ENCODE data around the gene PTPRN2.
"Not testable (repeated sequence)": the region's sequence is repeated elsewhere in the genome, so short reads cannot be mapped to it uniquely, and the experiment has no call there.

Gene PTPRN2

GRCh38 chr7:158051776-158052175, 535.8 kb downstream of the PTPRN2 start:
- DNase-seq (ENCODE audit: low read depth in 2 of 2), result no peak

- no peak for DNase-seq (ENCODE audit: low read depth in 2 of 2)
Measured at GRCh38 chr7:158050978-158051651, 536.5 kb downstream of the PTPRN2 start.

- no peak for DNase-seq (ENCODE audit: low read depth in 2 of 2)
Measured at GRCh38 chr7:158050441-158050977, 537.1 kb downstream of the PTPRN2 start.

- DNase-seq (ENCODE audit: low read depth in 2 of 2), result no peak
Measured at GRCh38 chr7:158049271-158049670, 538.4 kb downstream of the PTPRN2 start.

GRCh38 chr7:158048569-158048968, 539.1 kb downstream of the PTPRN2 start:
- no peak for DNase-seq (ENCODE audit: low read depth in 2 of 2)

- no peak for DNase-seq (ENCODE audit: low read depth in 2 of 2)
Measured at GRCh38 chr7:158047391-158048059, 540.1 kb downstream of the PTPRN2 start.

GRCh38 chr7:158046246-158046645, 541.4 kb downstream of the PTPRN2 start:
- not testable (repeated sequence) for DNase-seq (ENCODE audit: low read depth in 2 of 2)

- DNase-seq (ENCODE audit: low read depth in 2 of 2), result no peak
Measured at GRCh38 chr7:158044482-158044823, 543.2 kb downstream of the PTPRN2 start.

GRCh38 chr7:158043551-158044481, 543.8 kb downstream of the PTPRN2 start:
- no peak for DNase-seq (ENCODE audit: low read depth in 2 of 2)

- DNase-seq (ENCODE audit: low read depth in 2 of 2), result no peak
Measured at GRCh38 chr7:158042156-158042880, 545.3 kb downstream of the PTPRN2 start.

GRCh38 chr7:158040199-158040598, 547.4 kb downstream of the PTPRN2 start:
- DNase-seq (ENCODE audit: low read depth in 2 of 2), result no peak

GRCh38 chr7:158039270-158039669, 548.4 kb downstream of the PTPRN2 start:
- no peak for DNase-seq (ENCODE audit: low read depth in 2 of 2)

GRCh38 chr7:158037211-158037610, 550.4 kb downstream of the PTPRN2 start:
- DNase-seq (ENCODE audit: low read depth in 2 of 2), result no peak

GRCh38 chr7:158035343-158035742, 552.3 kb downstream of the PTPRN2 start:
- DNase-seq (ENCODE audit: low read depth in 2 of 2), result no peak

- no peak for DNase-seq (ENCODE audit: low read depth in 2 of 2)
Measured at GRCh38 chr7:158034571-158034970, 553.1 kb downstream of the PTPRN2 start.

GRCh38 chr7:158033925-158034324, 553.7 kb downstream of the PTPRN2 start:
- not testable (repeated sequence) for DNase-seq (ENCODE audit: low read depth in 2 of 2)

GRCh38 chr7:158033196-158033595, 554.4 kb downstream of the PTPRN2 start:
- DNase-seq (ENCODE audit: low read depth in 2 of 2), result no peak

GRCh38 chr7:158032561-158033115, 555.0 kb downstream of the PTPRN2 start:
- DNase-seq (ENCODE audit: low read depth in 2 of 2), result no peak

GRCh38 chr7:158031867-158032308, 555.7 kb downstream of the PTPRN2 start:
- DNase-seq (ENCODE audit: low read depth in 2 of 2), result no peak

- DNase-seq (ENCODE audit: low read depth in 2 of 2), result no peak
Measured at GRCh38 chr7:158030566-158030965, 557.1 kb downstream of the PTPRN2 start.

GRCh38 chr7:158030071-158030470, 557.6 kb downstream of the PTPRN2 start:
- DNase-seq (ENCODE audit: low read depth in 2 of 2), result no peak

Data from stimulated activated CD8-positive, alpha-beta memory T cell treated with anti-CD3 and anti-CD28 coated beads, Interleukin-15, amount 100 ng/mL, for 48 hours (primary cell).